ENCODE data around the gene ZNF263. TPM values are rescaled to one million over a fixed set of nuclear protein-coding genes. Genes with fewer than 3 reads are reported as not detected.
A peak's percentile ranks its signal among the peaks of the same experiment; 100 is the strongest.

The ZNF263 gene
- total RNA-seq, 1 experiment from 2014 or later = 29.5 TPM

GRCh38 chr16:3234857-3235561 is 48.3 kb upstream of the ZNF263 start, which contains the start of gene ZNF200 (continued):
- TF ChIP-seq ERG (CRISPR knock-in tag; IDR thresholded peaks at IDR 0.05) (no peak), ATF6 (CRISPR knock-in tag; IDR thresholded peaks at IDR 0.05) (no peak), JUN (CRISPR knock-in tag; IDR thresholded peaks at IDR 0.05) (peak; percentile 86; the same call in 1 of the 2 replicates), ZMAT4 (CRISPR knock-in tag; IDR thresholded peaks at IDR 0.05) (no peak), HMGA2 (CRISPR knock-in tag; IDR thresholded peaks at IDR 0.05) (no peak), ATF1 (CRISPR knock-in tag; IDR thresholded peaks at IDR 0.05) (no peak), ZNF281 (CRISPR knock-in tag; IDR thresholded peaks at IDR 0.05) (no peak), ZNF671 (CRISPR knock-in tag; IDR thresholded peaks at IDR 0.05) (no peak), ZNF232 (CRISPR knock-in tag; IDR thresholded peaks at IDR 0.05) (no peak), ATF2 (CRISPR knock-in tag; IDR thresholded peaks at IDR 0.05; ENCODE audit: borderline replicate concordance, low read depth) (no peak), USF2 (CRISPR knock-in tag; IDR thresholded peaks at IDR 0.05) (no peak), GABPB1 (CRISPR knock-in tag; IDR thresholded peaks at IDR 0.05) (peak; percentile 44), NR1H2 (CRISPR knock-in tag; IDR thresholded peaks at IDR 0.05) (no peak), ZNF416 (CRISPR knock-in tag; IDR thresholded peaks at IDR 0.05) (no peak), STAT6 (CRISPR knock-in tag; conservative IDR thresholded peaks at IDR 0.05; ENCODE audit: low read depth) (no peak), NR2C2 (CRISPR knock-in tag; IDR thresholded peaks at IDR 0.05) (no peak), ZNF425 (CRISPR knock-in tag; conservative IDR thresholded peaks at IDR 0.05) (no peak), EMX1 (CRISPR knock-in tag; IDR thresholded peaks at IDR 0.05) (no peak), ZNF219 (CRISPR knock-in tag; IDR thresholded peaks at IDR 0.05; ENCODE audit: borderline replicate concordance) (peak; percentile 76; the same call in 1 of the 2 replicates), ZSCAN18 (CRISPR knock-in tag; IDR thresholded peaks at IDR 0.05) (no peak), FOXK1 (CRISPR knock-in tag; IDR thresholded peaks at IDR 0.05) (peak; percentile 86), USF1 (CRISPR knock-in tag; IDR thresholded peaks at IDR 0.05) (peak; percentile 52; the same call in 1 of the 2 replicates), SMAD3 (CRISPR knock-in tag; IDR thresholded peaks at IDR 0.05; ENCODE audit: borderline replicate concordance) (no peak)

Measured in WTC11 (cell line).